K562 (cell line): Measurements from ENCODE around the gene RASGRP4. TPM values are rescaled to one million over a fixed set of nuclear protein-coding genes. Genes with fewer than 3 reads are reported as not detected.

ENCODE experiments used
- AFF4 ChIP-seq: sonication (generic); formaldehyde crosslinking; IDR thresholded peaks from 2 replicates; pipeline ENCODE4 v1.8.0; 2023; ENCODE audit warnings: mild to moderate bottlenecking, missing genetic modification reagents
- DMBX1 ChIP-seq: fragments of 250-450 bp; sonication (Bioruptor Pico); IDR thresholded peaks from 2 replicates; pipeline ENCODE4 v1.8.0; 2022; ENCODE audit warnings: inconsistent platforms, mild to moderate bottlenecking, moderate library complexity, borderline replicate concordance
- DPF2 ChIP-seq: fragments of 450-650 bp; IDR thresholded peaks from 2 replicates; pipeline ENCODE4 v1.6.1; 2016
- E4F1 ChIP-seq: fragments of 250-450 bp; sonication (Bioruptor Pico); IDR thresholded peaks from 2 replicates; pipeline ENCODE4 v1.5.0; 2021; ENCODE audit warnings: mild to moderate bottlenecking, borderline replicate concordance
- FOXJ3 ChIP-seq: sonication (generic); formaldehyde crosslinking; IDR thresholded peaks from 2 replicates; pipeline ENCODE4 v1.4.0; 2020; ENCODE audit warnings: mild to moderate bottlenecking, missing genetic modification reagents
- FOXM1 ChIP-seq, 2 experiments: fragments of 450-650 bp in 1 of 2; sonication (generic) in 1 of 2; formaldehyde crosslinking in 1 of 2; IDR thresholded peaks; 2 replicates each; pipeline versions ENCODE4 v1.6.1 to v1.9.0; 2017 to 2022; ENCODE audit warnings: low read depth in 2 of 2, mild to moderate bottlenecking in 2 of 2, missing genetic modification reagents in 1 of 2, moderate library complexity in 1 of 2
- JUND ChIP-seq, 2 experiments: IDR thresholded peaks; 2 replicates in 1 of 2; 3 replicates in 1 of 2; pipeline ENCODE4 v1.6.1; 2011; ENCODE audit warnings: borderline replicate concordance in 2 of 2, low read depth in 2 of 2, low read length in 2 of 2, improper control_type of control experiment in 1 of 2, missing biosample characterization in 1 of 2, missing genetic modification characterization in 1 of 2, missing genetic modification reagents in 1 of 2
- MCM7 ChIP-seq, 2 experiments: fragments of 450-650 bp; IDR thresholded peaks; 2 replicates each; pipeline ENCODE4 v1.6.1; 2016 to 2018
- MEF2A ChIP-seq: IDR thresholded peaks from 2 replicates; pipeline ENCODE4 v1.6.1; 2011; ENCODE audit warnings: low read depth, mild to moderate bottlenecking, low read length, moderate library complexity; ENCODE audit not compliant: control insufficient read depth
- POLR2G ChIP-seq: fragments of 200-400 bp; formaldehyde crosslinking; IDR thresholded peaks from 2 replicates; pipeline ENCODE4 v1.6.1; 2017; ENCODE audit warnings: low read depth, mild to moderate bottlenecking, antibody characterized with exemption, low read length, moderate library complexity
- POLR2H ChIP-seq: IDR thresholded peaks from 2 replicates; pipeline ENCODE4 v1.6.1; 2016; ENCODE audit warnings: missing genetic modification characterization, low read depth, mild to moderate bottlenecking, control low read depth, missing compliant biosample characterization, moderate library complexity
- RCOR1 ChIP-seq, 2 experiments: IDR thresholded peaks; 2 replicates each; pipeline ENCODE4 v1.6.1; 2012; ENCODE audit warnings: low read depth in 2 of 2, low read length in 2 of 2, borderline replicate concordance in 1 of 2, improper control_type of control experiment in 1 of 2
- SP2 ChIP-seq: IDR thresholded peaks from 2 replicates; pipeline ENCODE4 v1.6.1; 2011; ENCODE audit warnings: mild to moderate bottlenecking, low read depth, low read length, moderate library complexity; ENCODE audit not compliant: poor library complexity, severe bottlenecking; ENCODE audit errors: extremely low read depth
- ZBTB34 ChIP-seq: fragments of 250-450 bp; sonication (Bioruptor Pico); IDR thresholded peaks from 2 replicates; pipeline ENCODE4 v1.8.0; 2021; ENCODE audit warnings: mild to moderate bottlenecking, moderate library complexity
- ZBTB43 ChIP-seq: sonication (generic); formaldehyde crosslinking; IDR thresholded peaks from 2 replicates; pipeline ENCODE4 v1.8.0; 2023; ENCODE audit warnings: mild to moderate bottlenecking, missing genetic modification reagents
- ZNF431 ChIP-seq: sonication (generic); formaldehyde crosslinking; IDR thresholded peaks from 2 replicates; pipeline ENCODE4 v1.8.0; 2022; ENCODE audit warnings: mild to moderate bottlenecking, missing genetic modification reagents
- polyA plus RNA-seq, 8 experiments: library from polyadenylated mRNA; depleted of rRNA in 4 of 8; stranded (reverse) in 5 of 8; unstranded in 3 of 8; fragments of >200 nt; fragmentation: Nextera tagmentation in 2 of 8; fragmentation: Illumina TruSeq in 1 of 8; extraction: Ambion mirVana in 2 of 8; extraction: Trizol in 1 of 8; gene quantifications; 2 replicates each; pipeline versions ENCODE4 v1.2.1 to v1.2.3, GENCODE V29; 2011 to 2014; ENCODE audit warnings: inconsistent platforms in 1 of 8, missing spikeins in 1 of 8
- total RNA-seq, 7 experiments: library from RNA; depleted of rRNA in 6 of 7; stranded (reverse); fragments of >200 nt in 6 of 7; fragmentation: Illumina TruSeq in 2 of 7; extraction: Trizol in 2 of 7; gene quantifications; 2 replicates each; pipeline versions ENCODE4 v1.2.1 to v1.2.3, GENCODE V29; 2011 to 2021; ENCODE audit warnings: low replicate concordance in 1 of 7

Gene RASGRP4
- total and polyA plus RNA-seq, 9 of the 15 experiments (the other 6 are each of a cell fraction or from before 2014, with no cell fraction given), result 0.39 to 4.6 (median 3.8) TPM

GRCh38 chr19:38374332-38375097, 51.5 kb downstream of the RASGRP4 start, which contains the start of gene PSMD8 (continued):
- TF ChIP-seq ZBTB43, result peak; percentile 85; the same call in 1 of the 2 replicates
- TF ChIP-seq FOXJ3 (CRISPR knock-in tag), result no peak
- TF ChIP-seq POLR2G, result peak; percentile 100
- no peak for TF ChIP-seq MEF2A
- TF ChIP-seq FOXM1 (IDR thresholded peaks at IDR 0.05; ENCODE audit: low read depth), result no peak
- no peak; the same call in 1 of the 2 replicates for TF ChIP-seq FOXM1 (CRISPR knock-in tag; IDR thresholded peaks at IDR 0.05; ENCODE audit: low read depth)
- TF ChIP-seq POLR2H (tag), result peak; percentile 96
- no peak; the same call in 1 of the 2 replicates for TF ChIP-seq DPF2
- no peak for TF ChIP-seq DMBX1 (CRISPR knock-in tag)
- TF ChIP-seq MCM7 (IDR thresholded peaks at IDR 0.05), result no peak
- no peak for TF ChIP-seq ZBTB34
- TF ChIP-seq E4F1 (CRISPR knock-in tag), result peak; percentile 94
- 0 out of 2 replicates have a peak, but pooled peaks have one; percentile 37 for TF ChIP-seq ZNF431 (CRISPR knock-in tag)
- TF ChIP-seq JUND (IDR thresholded peaks at IDR 0.05; ENCODE audit: borderline replicate concordance, low read depth, low read length), result peak; percentile 83; the same call in 1 of the 2 replicates
- TF ChIP-seq JUND (tag; IDR thresholded peaks at IDR 0.05; ENCODE audit: borderline replicate concordance, low read depth, low read length), result peak; percentile 63; the same call in 1 of the 3 replicates
- TF ChIP-seq RCOR1 (IDR thresholded peaks at IDR 0.05; ENCODE audit: borderline replicate concordance in 1 of 2, low read depth in 2 of 2, low read length in 2 of 2), result peak in 1 of 2 experiments; percentile 19; a peak in 1 of 4 replicates
- no peak for TF ChIP-seq SP2
- peak; percentile 99 for TF ChIP-seq AFF4 (CRISPR knock-in tag)
